Fibroblast of skin of scalp (primary cell): ENCODE results near the gene BABAM1. TPM values are rescaled to one million over a fixed set of nuclear protein-coding genes. Genes with fewer than 3 reads are reported as not detected.
A peak's percentile ranks its signal among the peaks of the same experiment; 100 is the strongest.

ENCODE experiments used
- DNase-seq: peaks from one replicate; pipeline ENCODE4 v3.0.0-alpha.2; 2013
- polyA plus RNA-seq, 2 experiments: library from polyadenylated mRNA; unstranded; fragments of 120-200 nt; gene quantifications; one replicate each; pipeline ENCODE4 v1.2.1, GENCODE V29; 2013; ENCODE audit not compliant: insufficient read length in 2 of 2

BABAM1 gene
- polyA plus RNA-seq (2013, experiment 1 of 2; ENCODE audit: insufficient read length) = 90.8 TPM
- 78.4 TPM for polyA plus RNA-seq (2013, experiment 2 of 2; ENCODE audit: insufficient read length)

DNA sequence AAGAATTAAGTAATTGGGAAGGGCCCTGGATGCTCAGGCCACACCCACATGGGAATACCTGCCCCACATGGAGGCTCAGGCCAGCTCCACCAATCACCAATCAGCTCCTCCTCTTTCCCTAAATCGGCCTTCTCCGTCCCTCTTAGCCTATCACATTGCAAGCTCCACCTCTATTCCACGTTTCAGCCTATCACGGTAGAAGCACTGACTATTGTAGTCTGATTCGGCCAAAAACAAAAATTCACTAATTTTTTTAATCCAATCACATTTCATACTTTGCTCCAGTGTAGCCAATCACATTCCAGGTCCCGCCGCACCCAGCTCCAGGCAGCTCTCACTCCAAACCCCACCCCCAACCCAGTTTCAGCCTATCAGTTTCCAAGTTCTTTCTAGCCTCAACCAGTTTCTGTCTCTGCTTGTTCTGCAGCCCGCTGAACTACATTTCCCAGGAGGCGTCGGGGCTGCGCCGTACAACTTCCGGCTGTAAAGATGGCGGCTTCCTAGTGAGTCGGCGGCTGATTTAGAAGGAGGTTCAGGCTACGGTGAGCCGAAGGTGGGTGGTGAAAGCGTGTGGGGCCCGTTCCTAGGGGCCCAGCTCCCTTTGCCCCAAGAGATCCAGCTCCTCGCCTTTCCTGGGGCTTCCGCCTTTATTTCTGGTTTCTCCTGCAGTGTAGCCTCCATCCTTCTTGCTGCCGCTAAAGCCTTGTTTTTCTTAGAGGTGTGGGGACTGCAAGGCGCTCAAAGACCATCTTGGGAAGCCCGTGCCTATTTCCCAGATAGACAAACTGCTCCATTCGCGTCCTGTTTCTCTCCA lies at the start of gene BABAM1:
Gene BABAM1 (plus strand): TSS at position 469 of the 814 bp plus-strand sequence. CDS start 1,364 bp downstream, outside the sequence.
- DNase-seq = peak; percentile 99

DNA sequence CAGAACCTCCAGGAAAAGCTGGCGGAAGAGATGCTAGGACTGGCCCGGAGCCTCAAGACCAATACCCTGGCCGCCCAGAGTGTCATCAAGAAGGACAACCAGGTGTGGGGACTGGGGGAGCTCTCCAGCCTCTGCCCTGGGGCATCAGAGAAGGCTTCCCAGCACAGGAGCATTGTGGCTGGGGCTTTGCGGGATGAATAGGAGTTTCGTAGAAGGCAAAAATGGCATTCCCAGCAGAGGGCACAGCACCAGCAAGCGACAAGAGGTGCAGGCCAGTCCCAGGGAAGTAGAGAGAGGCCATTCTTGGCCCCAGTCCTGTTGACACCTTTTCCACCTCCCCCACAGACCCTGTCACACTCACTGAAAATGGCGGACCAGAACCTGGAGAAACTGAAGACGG lies 48.0 kb upstream of the BABAM1 start:
- DNase-seq = no peak

DNA sequence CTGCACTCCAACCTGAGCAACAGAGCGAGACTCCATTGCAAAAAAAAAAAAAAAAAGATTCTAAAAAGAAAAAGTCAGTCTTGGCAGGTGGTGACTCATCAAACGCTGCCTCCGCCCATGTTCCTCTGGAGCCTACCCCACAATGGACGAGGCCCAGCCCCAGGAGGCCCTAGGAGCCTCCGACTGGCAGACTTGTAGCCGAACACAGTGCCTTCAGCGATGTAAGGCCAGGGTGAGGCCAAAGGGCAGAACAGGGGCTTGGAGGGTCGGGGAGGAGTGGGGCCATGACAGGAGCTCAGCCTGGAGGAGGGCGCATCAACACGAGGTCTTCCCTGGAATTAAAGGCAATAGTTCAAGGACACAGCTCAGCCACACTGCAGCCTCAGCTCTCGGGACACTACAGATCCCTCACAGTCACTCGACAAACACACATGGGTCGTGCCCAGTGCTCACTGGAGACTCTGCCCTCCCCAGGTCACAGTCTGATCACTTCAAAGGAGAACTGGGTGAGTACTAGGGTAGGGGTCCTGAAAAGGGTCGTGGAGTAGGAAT lies 47.0 kb upstream of the BABAM1 start:
- peak; percentile 72 for DNase-seq

DNA sequence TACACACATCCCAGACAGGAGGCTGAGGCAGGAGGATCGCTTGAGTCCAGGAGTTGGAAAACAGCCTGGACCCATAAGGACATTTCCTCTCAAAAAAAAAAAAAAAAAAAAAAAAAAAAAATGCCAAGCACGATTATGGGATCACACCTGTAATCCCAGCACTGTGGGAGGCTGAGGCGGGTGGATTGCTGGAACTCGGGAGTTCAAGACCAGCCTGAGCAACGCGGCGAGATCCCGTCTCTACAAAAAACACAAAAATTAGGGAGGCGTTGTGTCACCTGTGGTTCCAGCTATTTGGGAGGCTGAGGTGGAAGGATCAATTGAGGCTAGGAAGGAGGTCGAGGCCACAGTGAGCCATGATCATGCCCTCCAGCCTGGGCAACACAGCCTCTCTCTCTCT lies 42.2 kb upstream of the BABAM1 start:
- DNase-seq = no peak

DNA sequence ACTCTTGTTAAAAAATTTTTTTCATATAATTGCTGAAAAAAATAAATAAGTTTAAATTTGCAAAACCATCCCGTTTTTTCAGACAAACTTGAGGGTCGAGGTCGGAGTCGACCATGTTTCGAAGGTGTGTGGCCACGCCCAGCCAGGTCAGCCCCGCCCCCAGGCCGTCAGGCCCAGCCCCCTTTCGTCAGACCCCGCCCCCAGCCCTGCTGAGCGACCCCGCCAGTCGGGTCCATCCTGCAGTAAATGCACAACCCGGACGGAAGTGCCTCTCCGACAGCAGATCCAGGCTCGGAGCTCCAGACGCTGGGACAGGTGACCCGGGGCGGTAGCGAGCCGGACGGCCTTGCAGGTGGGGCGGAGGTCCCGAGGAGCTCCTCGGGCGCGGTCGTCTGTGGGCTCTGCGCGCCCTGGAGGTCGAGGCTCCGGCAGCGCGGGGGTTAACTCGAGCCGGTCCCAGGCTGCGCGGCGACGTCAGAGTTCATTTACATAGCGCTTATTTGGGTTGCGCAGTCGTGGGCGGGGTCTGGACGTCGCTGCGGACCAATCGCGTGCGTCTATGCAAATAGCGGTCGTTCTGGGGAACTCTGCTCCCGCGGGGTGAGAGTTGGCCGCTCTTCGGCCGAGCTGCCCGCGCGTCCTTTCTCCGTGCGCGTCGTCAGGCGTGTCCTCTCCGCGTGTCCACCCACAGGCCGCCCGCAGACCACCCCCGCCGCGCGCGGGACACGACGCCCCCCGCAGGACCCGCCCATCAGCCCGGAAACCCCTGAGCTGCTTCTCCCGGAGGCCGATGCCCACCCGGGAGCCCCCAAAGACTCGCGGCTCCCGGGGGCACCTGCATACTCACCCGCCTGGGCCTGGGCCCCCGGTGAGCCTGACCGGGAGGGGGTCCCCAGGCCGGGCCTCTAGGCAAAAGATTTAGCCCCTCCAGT lies 41.0 kb upstream of the BABAM1 start, which contains the start of gene OCEL1:
Gene OCEL1 (plus strand): TSS at position 225 of the 932 bp plus-strand sequence. CDS start 22 bp downstream, at position 247.
- peak; percentile 97 for DNase-seq

DNA sequence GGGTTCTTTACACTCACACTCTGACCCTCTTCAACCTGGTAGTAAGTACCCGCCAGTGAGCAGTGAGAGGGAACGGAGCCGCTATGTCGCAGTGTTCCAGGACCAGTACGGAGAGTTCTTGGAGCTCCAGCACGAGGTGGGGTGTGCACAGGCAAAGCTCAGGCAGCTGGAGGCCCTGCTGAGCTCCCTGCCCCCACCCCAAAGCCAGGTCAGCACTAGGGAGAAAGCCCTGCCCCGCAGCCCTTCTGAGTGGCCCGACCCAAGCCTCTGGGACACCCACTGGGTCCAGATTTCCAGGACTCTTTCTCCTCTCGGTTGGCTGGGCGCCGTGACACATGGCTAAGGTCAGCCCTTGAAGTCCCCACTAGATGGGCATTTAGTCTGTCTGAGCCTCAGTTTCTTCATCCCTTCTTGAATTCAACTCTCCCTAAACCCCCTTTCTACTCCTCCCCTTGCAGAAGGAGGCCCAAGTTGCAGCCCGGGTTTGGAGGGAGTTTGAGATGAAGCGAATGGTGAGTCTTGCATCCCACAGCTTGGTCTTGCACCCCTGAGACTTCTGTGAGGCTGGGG lies 39.4 kb upstream of the BABAM1 start:
- DNase-seq = no peak

DNA sequence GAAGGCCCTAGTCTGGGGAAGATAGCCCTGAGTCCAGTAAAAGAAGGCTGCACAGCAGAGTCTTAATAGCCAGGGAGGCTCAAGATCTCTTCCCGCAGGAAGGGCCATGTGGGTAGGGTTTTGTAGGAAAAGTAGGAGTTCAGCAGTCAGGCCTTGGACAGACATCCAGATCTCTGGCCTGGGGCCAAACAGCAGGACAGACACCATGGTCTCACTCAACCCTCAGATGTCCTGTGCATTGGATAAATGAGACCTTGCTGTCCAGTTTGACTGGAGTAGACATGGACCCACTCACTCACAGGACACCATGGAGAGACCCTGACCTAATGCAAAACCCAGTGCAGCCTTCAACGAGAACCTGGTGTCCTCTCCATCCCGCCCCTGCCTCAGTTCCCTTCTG lies 37.4 kb upstream of the BABAM1 start:
- no peak for DNase-seq

DNA sequence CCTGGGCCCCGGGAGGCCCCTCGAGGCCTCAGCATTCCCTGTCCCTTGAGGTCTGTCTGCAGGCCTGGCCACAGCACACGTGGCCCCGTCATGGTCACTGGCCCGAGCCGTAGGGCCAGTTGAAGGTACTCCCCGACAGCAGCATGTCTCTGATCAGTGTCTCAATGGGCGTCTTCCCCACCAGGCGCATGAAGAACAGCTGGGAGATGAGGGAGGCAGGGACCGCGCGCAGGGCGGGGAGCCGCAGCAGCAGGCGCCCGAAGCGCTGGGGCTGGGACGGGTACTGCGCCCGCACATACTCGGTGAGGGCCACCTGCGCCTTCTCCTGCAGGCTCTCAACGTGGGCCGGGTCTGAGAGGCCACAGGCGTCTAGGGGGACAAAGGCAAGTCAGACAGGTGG lies 35.0 kb upstream of the BABAM1 start:
- no peak for DNase-seq

DNA sequence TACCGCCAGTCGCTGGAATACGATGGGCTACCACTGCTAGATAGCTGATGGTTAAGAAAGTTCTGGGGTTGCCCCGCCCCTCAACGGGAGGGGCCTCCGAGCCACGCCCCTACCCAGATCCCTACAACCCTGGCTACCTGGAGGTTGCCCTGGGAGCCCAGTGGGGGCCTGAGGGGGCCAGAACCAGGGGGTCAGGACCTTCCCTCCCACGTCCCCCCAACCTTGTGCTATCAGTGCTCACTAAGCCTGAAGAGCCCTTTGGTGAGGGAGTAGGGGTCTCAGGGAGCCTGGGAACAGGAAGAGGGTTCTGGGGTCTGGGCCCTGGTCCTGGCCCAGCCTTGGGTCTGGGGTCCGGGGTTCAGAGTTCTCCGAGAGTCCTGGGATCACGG lies 32.3 kb upstream of the BABAM1 start:
- peak; percentile 46 for DNase-seq

DNA sequence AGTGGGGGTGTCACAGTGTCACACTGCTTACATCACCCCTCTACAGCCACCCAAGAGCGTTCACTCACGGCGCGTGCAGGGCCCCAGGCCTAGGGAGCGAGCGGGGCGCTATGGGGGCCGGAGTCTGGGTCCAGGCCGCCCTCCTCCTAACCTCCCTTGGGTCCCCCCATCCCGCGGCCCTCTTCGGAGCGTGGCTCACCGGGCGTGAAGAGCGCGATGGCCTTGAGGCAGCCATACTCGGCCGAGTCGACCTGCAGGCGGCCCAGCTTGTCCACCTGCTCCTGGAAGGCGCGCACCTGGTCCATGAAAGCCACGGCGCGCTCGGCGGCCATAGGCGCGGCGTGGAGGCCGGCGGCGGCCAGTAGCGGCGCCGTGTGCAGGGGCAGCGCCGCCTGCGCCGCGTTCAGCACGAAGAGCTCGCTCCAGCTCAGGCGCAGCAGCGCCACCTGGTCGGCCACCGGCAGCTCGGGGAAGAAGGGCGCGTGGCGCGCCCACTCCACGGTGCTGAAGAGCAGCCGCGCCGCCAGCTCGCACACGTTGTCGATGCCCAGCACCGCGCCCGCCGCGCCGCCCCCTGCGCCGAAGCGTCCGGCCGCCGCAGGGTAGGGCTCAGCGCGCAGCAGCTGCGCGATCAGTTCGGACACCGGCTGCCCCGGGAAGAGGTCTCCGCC lies 31.8 kb upstream of the BABAM1 start:
- peak; percentile 64 for DNase-seq

DNA sequence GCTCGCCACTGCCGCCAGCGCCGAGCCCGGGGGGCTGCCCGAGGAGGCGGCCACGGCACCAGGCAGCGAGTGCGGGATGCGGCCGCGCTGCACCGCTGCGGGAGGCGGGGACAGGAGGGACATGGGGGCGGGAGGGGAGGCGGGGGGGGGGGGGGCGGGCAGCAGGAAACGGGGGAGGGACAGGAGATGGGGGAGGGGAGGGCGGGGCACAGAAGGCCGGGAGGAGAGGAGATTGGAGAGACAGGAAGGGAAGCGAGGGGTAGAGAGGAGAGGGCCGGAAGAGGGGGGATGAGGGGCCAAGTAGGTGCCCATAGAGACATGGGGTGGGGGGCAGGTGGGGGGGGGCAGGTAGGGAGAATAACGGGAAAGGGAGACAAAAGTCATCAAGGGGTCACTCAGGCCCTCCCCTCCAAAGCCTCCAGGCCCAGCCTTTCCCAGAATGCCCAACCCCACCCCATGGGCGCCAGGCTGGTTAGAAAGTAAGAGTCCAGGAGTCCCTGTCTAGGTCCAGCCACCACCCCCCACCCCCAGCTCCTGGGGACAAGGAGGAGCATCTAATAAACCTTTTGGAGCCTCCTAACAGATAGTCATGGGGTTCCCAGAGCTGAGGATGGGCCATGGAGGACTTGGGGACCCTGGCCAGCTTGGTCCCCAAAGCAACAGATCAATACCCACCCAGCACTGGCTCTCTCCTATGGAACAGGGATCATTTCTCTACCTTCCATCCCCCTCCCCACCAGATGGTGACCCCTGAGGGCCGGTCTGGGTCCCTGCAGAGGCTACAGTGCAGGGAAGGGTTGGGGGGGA lies 31.1 kb upstream of the BABAM1 start:
- DNase-seq = peak; percentile 61

DNA sequence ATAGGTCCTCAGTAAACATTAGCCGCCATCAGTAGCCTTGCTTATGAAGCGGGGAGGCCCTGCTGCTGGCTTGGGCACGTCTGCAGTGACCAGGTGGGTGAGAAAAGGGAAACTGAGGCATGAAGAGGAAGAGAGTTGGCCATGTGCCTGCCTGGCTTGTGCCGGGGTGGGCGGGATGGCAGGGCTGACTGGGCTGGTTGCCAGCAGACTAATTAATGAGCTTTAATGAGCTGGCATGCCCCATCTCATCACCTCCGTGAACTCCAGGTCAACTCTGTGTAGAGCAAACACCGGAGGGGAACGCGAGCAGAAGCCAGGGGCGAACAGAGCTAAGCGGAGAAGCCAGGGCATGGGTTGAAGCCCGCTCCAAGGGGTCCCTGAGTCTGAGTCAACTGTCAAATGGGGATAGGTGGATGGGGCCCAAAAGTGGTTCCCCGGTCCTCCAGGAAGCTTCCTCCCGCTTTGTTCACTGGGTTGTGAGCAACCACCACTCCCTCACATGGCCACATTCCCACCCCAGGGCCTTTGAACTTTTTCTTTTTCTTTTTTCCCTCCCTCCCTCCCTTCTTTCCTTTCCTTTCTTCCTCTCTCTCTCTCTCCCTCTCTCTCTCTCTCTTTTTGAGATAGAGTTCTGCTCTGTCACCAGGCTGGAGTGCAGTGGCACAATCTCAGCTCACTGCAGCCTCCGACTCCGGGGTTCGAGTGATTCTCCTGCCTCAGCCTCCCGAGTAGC lies 30.3 kb upstream of the BABAM1 start:
- no peak for DNase-seq

DNA sequence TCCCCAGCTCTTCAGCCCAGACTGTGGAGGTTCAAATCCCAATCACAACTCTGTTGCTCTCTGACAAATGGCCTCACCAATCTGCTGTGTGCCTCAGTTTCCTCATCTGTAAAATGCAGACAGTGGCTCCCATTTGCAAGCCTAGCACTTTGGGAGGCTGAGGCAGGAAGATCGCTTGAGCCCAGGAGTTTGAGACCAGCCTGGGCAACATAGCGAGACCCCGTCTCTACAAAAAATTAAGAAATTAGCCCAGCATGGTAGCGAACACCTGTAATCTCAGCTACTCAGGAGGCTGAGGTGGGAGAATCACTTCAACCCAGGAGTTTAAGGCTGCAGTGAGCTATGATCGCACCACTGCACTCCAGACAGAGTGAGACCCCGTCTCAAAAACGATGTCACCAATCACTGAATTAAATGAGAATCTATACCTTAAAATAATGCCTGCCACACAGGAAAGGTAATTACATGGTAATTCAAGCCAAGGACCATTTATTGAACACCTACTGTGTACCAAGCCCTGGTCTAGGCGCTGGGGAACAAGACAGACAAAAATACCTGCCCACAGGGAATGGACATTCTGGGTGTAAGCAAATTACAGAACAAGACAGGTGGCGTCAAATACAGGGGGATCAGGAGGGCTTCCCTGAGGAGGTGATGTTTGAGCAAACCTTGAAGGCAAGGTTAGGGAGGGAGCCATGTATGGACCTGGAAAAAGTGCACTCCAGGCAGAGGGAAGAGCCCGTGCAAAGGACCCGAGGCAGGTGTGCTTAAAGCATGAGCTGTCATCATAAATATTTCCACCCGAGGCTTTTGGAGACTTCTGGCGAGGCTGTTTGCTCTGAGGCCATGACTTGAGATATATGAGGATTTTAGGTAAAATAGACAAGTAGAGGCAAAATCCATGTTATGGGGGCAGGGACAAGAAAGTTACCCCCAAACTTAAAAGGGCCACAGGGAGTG lies 29.2 kb upstream of the BABAM1 start:
- no peak for DNase-seq

DNA sequence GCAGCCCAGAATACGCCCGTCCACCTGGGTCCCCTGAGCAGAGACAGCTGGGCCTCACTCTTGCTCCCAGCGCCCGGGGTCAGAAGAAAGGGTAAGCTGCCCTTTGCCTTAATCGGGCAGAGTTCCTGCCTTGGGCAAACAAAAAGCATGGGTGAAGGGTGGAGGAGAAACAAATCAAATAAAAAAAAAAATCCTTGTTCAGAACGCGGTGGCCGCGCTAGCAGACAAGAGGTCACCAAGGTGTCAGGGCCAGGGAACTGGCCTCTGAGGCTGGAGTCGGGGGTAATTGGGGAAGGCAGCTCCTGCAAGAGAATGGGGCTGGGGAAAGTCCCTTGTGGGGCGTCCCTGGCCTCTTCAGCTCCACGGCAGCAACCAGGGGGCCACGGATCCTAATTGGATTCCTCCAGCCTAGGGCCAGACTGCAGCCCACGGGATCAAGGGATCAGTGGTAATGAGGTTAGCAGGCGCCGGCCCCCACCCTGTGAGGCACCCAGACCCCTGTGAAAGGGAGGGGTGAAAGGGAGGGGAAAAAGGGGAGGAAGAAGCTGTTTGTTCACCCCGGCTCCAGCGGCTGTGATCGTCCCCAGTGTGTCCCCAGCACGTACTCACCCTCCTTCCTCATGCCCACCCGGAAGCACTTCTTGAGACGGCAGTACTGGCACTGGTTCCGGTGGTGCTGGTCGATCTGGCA lies 27.0 kb upstream of the BABAM1 start:
- DNase-seq = no peak

DNA sequence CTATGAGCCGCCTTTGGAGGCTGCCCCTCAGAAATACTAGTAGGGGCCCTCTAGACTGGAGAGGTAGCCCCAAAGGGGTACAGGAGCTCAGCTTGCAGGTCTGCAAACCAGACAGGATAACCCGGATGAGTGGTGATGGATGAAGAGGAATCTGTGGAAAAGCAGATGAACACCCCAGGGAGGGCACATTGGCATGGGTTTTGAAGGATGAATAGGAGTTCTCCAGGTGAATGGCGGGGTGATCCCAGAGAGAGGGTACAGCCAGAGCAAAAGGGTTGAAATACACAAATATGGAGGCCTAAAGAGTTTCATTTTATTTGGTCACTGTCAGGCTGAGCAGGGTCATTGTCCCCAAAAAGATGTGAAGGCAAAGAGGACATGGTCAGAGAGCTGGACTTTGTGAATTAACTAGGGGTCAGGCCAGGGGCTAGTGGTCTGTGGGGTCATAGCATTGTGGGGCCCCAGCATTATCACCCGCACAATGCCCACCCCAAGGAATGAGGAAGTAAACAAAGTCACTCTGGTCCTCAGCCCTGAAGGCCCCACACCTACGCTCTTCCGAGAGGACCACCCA lies 26.3 kb upstream of the BABAM1 start:
- no peak for DNase-seq

DNA sequence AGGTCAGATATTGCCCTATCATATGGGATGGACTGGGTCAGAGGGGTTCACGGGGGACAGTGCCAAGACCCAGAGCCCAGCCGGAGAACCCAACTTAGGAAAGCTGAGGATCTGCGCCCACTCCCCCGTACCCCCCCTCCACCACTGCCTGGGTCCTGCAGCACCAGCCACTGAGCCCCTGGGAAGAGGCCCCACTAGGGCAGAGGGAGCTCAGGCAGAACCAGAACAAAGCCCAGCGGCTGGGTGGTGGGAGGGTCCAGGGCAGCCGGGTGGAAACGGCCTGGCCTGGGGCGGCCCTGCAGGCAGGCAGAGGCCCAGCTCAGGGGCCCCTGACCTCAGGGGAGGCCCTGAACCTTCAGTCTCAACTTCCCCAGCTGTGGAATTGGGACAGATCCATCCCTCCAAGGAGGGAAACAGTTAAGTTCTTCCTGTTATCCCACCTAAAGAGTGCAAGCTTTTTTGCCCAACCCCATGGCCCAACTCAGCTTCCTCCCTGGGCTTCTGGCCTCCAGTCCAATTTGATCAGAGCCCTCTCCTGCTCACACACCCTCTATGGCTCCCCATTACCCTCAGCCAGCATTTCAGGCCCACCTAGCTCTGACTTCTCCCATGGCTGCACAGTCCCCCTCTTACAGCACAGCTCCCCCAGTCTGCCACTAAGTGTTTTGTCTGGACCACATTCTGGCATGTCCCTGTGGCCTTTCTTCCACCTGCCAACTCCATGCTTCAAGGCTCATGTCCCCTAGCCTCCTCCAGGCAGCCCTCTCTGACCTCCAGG lies 24.6 kb upstream of the BABAM1 start:
- no peak for DNase-seq

DNA sequence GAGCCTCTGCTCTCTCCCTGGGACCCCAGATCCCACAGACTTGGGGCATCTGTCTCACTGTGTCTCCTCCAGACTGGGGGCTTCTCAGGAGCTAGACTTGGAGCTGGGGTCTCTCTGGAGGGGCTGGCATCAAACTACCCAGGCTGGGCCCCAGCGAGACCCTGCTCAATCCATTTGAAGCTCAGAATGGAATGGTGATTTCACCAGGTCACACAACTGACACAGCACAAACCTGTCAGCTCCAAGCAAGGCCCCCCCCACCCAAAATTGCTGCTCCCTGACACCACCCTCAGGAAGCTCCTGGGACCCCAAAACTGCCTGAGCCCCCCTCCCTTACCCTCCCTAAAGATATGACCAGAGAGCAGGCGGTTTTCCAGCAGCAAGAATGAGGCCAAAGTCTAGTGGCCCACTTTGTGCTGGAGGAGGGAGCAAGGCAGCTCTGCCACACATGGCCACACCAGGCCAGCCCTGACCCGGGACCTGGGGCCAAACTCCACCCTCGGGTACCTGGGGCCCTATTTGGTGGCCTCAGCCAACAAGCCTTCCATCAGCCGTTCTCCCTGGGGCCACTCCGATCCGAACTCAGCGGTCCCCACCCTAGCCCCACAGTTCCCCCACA lies 23.9 kb upstream of the BABAM1 start:
- no peak for DNase-seq
